HG03103 (cell line): ENCODE results near the gene FAM107B.
"Not testable (repeated sequence)": the region's sequence is repeated elsewhere in the genome, so short reads cannot be mapped to it uniquely, and the experiment has no call there.

Experiments
- ATAC-seq: cut with Tn5 transposase; IDR thresholded peaks from one replicate; pipeline ENCODE4 v1.9.1; 2021; ENCODE audit warnings: low read depth; ENCODE audit not compliant: unreplicated experiment

FAM107B gene

DNA sequence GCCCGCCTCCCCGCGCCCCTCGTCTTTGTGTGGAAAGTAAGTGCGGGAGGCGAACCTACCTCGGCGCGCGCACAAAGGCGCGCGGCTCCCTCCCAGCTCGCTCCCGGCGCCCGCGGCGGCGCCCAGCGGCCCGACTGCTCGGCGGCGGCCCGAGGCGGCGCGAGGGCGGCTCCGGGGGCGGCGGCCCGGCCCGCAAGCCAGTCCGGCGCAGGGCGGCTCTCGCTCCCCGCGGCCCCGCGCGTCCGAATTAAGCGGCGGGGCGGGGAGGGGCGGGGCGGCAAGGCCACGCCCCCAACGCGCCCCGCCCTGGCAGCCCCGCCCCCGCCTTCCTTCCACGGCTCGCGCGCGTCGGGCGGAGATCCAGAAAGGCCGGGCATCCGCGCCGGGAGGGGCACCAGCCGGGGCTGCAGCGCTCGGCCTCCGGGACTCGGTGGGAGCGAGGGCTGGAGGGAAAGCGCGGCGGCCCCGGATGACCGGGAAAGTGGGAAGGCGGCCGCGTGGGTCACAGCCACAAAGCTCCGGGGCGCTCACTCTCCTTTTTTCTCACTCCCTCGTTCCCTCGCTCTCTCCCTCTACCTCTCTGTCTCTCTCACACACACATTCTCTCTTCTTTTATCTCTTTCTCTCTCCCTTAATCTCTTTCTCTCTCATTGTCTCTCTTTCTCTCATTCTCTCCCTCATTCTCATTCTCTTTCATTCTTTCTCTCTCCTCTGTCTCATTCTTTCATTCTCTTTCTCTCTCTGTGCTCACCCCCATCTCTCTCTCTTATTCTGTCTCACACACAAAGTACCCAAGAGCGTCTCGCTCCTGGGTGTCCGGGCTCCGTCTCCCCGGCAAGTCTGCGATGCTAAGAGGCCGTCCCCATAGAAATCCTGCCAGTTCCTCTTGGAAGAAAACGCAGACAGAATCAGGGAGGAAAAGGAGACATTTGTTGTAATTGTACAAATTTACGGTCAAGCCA is 170.2 kb downstream of the FAM107B start:
- peak; percentile 37 for ATAC-seq

DNA sequence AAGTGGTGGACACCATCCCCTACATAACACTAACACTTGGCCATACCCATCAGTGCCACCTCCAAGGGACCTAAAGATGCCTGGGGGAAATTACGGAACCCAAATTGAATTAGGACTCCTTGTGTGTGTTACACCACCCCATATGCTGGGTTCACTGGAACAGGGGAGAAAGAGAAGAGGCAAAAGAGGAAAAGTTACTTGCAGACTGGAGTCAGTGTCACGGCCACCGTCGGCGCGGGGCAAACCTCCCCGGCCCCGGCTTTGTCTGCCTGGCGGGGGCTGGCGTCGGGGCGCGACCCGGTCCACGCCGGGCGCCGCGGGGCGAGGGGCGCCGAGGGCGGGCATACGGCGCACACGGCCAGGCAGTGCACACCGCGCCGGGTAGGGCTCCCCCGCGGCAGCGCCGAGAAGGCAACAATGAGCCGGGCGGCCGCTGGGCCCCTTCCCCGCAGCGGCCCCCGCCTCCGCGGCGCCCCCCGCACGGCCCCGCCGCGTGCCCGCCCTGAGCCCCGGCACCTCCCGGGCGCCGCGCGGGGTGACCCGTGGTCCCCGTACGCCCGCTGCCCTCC is 171.1 kb downstream of the FAM107B start:
- peak; percentile 5 for ATAC-seq

DNA sequence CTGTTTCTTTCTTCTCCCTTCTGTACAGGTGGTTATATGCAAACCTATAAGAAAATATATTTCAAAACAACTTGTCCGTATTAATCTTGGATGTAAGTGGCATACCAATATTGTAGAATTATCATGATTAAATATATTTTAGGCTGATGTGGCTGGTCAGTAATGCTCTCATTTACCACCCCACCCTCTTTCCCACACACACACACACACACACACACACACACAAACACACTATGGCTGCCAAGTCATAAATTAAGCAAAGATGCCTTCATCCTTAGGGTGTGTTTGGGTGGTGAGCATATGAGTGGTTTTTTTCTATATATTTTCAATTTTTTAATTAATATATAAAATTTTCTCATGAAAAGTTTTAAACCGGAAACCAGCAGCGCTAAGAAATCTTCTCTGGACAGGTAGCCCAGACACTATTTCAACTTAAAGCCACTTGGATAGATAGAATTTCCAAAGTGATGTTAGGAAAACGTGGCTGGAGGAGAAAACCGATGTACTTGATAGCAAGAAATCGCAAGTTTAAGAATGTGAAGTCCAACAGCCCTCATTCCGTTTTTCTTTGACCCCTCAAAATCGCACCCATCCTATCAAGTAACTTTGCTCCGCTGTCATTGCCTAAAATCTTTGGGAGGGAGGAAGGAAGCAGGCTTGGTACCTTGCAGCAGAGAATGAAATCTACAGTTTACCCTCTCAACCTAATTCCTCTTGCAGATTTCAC is 171.7 kb downstream of the FAM107B start:
- ATAC-seq = no peak

DNA sequence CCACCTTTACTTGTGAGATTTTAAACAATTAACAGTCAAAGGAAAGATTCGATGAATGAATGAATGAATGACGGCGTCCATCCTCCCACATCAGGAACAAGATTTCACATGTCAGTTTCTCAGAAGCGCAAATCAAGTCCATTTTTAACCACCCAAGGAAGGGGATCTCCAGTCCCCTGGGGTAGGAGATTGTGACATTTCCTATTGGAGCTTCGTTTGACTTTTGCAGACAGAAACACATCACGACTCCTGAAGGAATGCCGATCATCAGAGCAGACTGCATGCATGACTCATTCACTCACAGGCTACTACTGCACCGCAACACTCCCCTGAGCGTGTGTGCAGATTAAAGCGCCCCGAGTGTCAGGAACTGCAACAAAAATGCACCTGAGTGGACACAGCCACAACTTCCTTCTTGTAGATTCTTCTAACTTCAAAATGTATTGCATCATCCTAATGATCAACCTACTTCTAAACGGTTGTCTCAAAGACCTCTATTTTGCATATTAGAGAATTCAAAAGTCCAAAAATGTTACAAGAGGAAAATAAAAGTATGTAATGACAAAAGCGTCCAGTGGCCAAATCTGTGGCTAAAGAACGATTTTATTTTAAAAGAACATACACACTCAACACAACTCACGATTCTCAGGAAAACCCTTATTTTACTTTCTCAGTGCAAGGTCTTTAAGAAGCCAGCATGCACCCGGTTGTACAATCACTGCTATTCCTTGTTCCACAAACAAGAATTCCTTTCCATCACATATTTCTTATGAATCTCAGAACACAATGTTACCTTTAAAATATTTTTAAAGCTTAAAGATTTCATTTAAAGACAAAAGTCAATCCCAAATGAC is 172.6 kb downstream of the FAM107B start:
- ATAC-seq = peak; percentile 36

DNA sequence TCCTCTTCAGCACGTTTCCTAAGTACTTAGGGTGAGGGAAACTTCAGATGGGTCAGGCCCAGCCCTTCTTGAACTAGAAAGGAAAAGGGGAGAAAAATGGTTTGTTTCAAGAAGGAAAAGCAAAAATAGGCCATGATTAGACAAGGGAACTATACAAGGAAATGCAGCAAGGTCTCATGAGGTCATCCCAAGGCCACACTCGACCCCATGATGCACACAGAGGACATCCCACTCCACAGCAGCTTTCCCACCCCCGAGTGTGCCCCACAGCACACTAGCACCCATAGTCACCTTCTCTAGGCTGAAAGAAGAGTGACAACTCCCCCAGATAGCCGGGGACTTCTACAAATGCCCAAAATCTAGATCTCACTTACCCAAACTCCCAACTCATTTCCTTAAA is 173.4 kb downstream of the FAM107B start:
- no peak for ATAC-seq

DNA sequence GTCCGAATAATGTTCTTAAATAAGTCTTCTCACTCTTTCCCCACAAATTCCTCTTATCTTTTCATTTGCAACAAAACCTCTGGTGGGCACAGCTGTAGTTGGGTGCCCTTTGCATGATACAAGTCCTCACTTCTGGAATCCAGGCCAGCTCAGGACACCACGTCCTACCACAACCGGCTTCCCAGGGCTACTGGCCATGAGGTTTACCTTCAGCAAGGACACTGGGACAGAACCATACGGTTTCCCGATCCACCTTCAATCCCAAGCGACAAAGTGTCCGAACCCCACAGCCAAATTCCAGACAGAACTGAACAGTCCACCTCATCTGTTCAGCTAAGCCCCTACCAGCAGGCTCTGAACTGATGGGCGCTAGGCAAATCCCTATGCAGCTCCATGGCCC is 174.6 kb downstream of the FAM107B start:
- ATAC-seq = no peak

DNA sequence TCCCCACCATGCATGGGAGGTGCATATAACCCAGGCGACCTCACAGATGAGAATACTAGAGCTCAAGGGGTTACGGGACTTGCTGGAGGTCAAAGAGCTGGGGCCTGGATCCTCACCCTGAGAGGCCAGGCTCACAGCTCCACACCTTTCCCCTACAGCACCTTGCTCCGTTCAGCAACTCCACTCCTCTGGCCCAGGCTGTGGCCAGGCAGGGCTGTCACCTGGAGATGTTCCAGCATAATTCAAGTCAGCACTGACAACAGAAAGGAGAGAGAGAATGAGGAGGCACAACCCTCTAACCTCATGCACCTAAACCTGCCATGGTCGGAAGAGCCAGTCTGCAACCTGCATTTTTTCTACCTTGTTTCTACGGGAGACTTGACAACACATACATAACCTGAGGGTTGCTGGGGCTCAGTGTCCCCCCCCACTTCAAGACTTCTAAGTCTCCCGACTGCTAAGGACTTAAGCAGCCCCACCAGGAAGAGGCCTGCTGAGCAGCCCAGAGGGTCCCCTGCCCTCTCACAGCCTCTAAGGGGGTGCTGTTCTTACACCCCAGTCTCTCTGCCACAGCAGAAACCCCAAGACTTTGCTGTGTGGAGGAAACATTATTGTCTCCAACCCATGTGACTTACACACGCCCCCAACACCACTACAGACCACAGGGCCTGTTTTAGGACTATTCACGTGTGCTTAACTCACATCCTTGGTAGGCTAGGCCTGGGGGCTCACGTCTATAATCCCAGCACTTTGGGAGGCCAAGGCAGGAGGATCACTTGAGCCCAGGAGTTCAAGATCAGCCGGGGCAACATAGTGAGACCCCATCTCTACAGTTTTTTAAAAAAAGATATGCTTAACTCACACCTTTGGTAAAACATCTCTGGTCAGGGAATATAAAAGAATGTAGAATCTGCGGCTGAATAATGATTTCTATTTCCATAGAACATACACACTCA is 175.6 kb downstream of the FAM107B start:
- ATAC-seq = no peak

DNA sequence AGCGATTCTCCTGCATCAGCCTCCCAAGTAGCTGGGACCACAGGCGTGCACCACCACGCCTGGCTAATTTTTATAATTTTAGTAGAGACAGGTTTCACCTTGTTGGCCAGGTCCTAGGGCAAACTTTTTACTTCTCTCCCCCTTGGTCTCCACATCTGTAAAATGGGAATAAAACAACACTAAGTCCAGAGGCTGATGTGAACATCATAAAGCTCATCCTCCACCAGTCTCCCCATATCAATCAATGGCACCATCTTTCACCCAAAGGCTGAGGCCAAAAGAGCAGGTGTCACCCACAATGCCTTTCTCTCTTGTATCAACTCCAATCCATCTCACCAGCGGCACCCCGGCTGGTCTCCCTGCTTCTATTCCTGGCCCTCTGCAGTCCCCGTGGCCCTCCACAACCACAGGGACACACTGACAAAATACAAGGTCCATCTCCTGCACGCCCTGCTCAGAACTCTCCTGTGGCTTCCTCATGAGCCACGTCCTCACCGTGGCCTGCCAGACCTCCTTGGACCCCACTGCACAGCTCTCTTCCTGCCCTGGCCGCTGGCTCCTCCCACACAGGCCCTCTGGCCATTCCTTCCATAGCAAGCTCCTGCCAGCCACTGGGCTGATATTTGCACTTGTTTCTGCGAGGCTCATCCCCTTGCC is 179.0 kb downstream of the FAM107B start:
- ATAC-seq = no peak

DNA sequence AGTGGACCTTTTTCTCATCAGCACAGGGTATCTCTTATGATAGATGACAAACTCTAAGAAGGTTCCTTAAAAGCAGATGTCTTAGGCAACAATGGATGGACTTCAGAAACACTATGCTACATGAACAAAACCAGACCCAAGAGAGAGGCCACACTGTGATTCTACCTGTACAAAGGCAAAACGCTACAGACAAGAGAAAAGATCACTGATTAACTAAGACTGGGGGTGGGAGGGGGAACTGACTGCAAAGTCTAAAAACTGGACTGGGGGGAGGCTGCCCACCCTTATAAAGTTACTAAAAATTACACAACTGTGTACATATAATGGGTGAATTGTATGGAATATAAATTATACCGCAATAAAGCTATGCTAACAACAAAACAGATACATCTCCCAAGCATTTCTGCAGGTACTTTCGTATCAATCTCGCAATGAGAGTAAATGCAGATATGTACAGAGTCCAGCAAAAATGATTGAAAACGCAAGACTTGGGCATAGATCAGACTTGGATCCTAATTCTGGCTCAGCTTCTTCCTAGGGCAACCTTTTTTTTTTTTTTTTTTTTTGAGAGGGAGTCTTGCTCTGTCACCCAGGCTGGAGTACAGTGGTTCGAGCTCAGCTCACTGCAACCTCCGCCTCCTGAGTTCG is 179.7 kb downstream of the FAM107B start:
- no peak for ATAC-seq

DNA sequence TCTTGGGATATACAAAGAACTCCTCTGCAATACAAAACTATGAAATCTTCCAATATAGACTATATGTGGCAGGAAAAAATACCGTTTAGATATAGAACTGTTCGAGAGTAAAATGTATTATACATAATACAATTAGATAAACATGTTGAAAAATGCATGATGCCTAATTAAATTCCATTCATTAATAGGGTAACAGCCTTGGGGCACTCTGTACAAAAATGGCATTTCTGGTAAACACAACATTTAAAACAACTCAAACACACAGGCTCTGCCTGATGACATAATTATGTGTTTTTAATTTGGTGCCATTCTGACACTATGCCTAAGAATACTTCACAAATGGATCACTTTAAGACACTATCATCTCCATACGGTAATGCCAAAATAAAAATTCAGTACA is 180.9 kb downstream of the FAM107B start:
- ATAC-seq = no peak

DNA sequence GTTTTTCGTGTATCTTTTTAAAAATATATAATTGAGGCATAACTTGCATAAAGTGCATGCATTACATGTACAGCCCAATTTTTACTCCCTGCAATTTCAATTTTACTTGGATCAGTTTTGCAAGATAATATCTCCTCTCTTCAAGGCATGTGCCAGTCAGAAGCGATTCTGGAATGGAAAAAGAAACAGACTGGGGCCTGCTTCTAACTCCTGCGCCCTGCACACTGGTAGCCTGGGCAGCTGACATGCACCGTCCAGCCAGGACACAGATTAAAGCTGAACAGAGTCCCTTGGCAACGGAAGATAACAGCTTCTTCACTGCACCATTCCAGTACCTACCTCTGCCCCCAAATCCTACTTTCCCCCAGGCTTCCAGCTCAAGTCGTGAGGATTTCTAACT is 182.1 kb downstream of the FAM107B start:
- no peak for ATAC-seq

DNA sequence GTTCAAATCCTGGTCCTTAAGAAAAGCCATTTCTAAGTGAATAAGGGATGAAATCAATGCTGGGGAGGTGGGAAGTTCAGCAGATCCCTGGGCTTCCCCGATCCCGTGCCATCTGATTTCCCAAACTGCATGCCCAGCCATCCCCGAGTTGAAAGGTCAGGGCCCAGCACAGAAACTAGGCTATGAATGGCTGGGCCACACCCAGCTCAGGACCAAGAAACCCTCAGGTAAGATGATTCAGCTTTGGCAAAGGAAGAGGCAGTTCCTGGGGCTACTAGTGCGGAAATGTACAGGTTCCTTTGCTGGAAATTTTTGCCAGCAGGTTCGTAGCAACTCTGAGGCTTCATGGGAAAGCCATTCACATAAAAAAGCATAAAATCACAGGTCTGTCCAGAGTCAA is 182.7 kb downstream of the FAM107B start:
- no peak for ATAC-seq

DNA sequence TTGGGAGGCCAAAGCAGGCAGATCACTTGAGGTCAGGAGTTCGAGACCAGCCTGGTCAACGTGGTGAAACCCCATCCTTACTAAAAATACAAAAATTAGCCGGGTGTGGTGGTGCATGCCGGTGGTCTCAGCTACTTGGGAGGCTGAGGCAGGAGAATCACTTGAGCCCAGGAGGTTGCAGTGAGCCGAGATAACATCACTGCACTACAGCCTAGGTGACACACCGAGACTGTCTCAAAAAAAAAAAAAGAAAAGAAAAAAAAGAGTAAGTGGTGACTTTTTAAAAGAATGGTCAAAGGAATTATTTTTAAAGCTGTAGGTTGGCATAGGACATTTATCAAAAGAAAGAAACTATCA is 185.8 kb downstream of the FAM107B start:
- not testable (repeated sequence) for ATAC-seq

DNA sequence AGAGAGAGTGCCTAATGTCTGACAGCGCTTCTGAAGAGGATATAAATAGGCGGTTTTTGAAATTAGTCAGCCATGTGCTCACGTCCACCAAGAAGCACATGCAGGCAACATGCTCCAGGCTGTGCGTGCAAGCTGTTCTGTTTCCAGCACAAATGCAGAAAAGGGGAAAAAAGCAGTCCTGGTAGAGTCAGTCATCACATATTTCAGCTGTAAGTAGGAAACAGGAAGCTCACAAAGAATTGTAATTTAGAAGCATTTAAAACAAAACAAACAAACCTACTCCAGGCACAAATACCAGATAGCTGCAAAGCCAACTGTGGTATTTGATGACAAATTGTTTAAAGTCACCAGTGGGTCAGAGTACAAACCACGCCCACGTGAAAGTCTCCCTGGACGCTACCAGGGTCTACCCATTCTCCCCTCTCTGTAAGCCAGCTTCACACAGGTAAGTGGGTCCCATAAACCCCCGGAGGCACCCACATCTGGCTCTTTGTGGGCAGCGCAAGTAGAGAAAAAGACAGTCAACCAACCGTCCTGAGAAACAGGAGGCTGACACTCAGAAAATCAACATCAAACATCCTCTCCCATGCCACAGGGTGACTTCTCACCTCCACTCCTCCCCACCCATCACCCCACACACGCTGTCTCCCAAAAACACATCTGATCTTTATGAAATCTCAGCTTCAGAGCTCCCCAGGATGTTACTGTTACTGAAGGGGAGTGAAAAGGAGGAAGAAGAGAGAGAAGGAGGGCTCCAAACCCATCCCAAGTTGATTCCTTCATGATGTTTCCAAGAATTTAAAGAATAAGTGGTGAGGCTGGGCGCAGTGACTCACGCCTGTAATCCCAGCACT is 186.4 kb downstream of the FAM107B start:
- ATAC-seq = peak; percentile 73

DNA sequence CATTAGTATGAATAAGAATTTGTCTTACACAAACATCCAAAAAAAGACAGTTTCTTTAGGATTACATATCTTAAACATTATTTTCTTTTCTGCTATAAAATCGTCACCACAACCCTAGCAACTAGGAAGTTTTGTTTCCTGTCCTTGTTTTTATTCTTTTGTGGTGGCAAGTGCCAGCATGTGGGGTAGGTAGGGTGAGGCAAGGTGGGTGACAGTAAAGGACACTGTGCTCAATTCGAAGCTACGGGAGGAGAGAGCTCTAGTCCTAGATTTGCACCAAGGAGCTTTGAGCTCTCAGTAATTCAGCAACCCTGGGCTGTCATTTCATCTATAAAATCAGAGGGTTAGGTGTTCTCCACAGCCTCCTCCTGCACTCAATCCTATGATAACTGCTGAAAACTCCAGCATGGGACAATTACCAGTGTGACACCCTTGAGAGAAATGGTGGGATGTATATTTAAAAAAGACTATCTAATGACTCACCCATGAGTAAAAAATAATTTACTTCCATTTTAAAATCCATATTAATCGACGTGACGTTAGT is 187.1 kb downstream of the FAM107B start:
- peak; percentile 5 for ATAC-seq

DNA sequence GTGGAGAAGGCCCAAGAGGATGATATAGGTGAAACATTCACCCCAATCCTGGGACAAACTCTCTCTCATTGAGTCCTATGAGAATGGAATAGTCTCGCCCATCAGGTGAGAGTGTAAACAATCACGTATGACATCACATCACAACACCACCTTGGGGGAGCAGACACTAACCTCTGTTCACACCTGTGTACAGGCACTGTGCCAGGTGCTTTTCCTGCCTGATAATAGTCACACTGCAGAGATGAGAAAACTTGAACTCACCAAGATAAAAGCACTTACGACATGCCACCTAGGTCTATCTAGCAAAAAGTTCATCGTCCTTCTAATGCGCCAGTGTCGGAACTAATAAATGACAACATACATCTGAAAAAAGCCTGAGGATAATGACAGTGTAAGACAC is 187.8 kb downstream of the FAM107B start:
- ATAC-seq = no peak
